Fibroblast of lung (primary cell): Measurements from ENCODE around the gene SERTAD1.

Experiments used
- CTCF ChIP-seq, 2 donors: IDR thresholded peaks in 1 of 2; conservative IDR thresholded peaks in 1 of 2; 1 replicate in 1 of 2; 2 replicates in 1 of 2; pipeline ENCODE4 v1.5.1; 2011 to 2012; ENCODE audit warnings: low read length in 2 of 2, control low read depth in 1 of 2, inconsistent platforms in 1 of 2, low read depth in 1 of 2, mild to moderate bottlenecking in 1 of 2
- EZH2 ChIP-seq: IDR thresholded peaks from 2 replicates; pipeline ENCODE4 v1.5.1; 2012; ENCODE audit warnings: low read length, control low read depth, mild to moderate bottlenecking; ENCODE audit errors: missing control alignments

- no peak for TF ChIP-seq CTCF (conservative IDR thresholded peaks at IDR 0.05 in 1 of 2, IDR thresholded peaks at IDR 0.05 in 1 of 2; ENCODE audit: low read depth in 1 of 2, low read length in 2 of 2)
- no peak for TF ChIP-seq EZH2
Measured at GRCh38 chr19:40398417-40399131, 27.2 kb downstream of the SERTAD1 start.
